GM18909 (cell line): Measurements from ENCODE around the gene KRT14.

Experiments used
- ATAC-seq: cut with Tn5 transposase; IDR thresholded peaks from one replicate; pipeline ENCODE4 v1.9.1; 2021; ENCODE audit warnings: mild to moderate bottlenecking; ENCODE audit not compliant: unreplicated experiment, poor library complexity

The KRT14 gene

DNA sequence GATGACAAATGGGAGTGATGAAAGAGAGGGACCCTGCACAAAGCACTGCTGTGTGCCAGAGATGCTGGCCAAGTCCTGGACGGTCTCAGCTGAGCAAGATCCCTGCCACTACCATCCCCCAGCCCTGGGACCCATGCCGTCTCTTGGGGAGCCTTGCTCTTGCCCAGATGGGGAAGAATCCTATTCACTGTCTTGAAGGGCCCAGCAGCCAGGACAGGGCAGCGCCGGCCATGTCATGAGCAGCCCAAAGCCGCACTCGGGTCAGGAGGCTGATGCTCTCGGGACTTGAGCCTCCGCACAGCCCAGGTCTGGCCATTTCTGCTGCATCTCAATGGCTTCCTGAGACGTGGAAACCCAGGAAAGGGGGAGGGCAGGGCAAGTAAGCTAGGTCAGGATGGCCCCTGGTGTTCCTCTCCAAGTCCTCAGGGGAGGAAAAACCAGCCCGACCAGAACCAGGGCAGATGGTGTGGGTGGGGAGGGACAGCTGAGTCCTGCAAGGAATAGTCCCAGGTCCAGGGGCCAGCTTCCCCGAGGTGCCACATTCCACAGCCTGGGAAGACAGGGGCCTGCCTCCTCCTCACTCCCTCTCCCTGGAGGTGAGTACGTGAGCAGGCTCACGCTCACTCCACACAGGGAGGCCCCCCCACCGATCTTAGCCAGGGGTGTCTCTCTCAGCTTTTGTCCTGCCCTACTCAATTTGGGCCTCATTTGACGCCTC lies 50.8 kb downstream of the KRT14 start:
- no peak for ATAC-seq

DNA sequence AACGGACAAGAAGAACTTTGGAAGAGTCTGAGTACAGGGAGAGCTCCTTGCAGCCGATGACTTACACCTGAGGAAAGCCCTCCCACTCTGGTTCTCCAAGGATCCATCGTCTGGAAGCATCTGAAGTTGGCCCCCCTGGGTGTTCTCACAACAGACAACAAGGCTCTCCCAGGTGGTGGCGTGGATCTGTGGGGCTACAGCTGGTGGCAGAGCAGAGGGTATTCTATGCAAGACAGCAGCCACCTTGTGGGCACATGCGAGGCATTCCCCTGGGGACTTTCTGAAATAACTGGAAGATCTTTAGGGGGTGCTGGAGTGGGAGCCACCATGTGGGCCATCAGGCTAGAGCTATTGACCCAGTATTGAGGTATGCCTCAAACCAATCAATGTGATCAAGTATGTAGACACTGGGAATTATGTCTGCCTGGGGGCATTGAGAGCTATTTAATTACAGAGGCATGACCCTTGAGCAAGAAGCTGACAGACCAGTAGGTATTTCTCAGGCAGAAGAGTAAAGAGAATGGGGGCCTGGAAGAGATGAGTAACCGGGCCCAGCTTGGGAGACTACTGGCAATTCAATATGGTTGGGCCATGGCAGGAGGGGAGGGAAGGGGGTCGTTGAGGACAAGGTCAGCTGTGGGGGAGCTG lies 51.7 kb downstream of the KRT14 start:
- ATAC-seq, result no peak

DNA sequence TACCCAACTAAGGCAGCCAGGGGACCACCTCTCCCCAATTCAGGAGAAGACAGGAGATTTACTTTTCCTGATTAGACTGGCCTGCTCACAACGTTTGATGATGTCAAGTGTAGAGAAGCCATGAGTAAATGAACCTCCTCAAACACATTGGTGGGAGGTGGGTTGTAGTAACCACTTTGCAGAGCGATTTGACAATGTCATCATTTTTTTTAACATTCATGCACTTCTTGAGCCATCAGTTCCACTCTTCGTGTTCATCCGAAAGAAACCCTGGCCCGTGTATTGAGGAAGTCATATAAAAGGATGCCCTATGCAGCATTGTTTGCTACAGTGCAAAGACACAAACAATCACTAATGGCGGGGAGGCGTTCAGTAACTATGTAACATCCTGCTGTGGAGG lies 53.1 kb downstream of the KRT14 start:
- ATAC-seq, result no peak

DNA sequence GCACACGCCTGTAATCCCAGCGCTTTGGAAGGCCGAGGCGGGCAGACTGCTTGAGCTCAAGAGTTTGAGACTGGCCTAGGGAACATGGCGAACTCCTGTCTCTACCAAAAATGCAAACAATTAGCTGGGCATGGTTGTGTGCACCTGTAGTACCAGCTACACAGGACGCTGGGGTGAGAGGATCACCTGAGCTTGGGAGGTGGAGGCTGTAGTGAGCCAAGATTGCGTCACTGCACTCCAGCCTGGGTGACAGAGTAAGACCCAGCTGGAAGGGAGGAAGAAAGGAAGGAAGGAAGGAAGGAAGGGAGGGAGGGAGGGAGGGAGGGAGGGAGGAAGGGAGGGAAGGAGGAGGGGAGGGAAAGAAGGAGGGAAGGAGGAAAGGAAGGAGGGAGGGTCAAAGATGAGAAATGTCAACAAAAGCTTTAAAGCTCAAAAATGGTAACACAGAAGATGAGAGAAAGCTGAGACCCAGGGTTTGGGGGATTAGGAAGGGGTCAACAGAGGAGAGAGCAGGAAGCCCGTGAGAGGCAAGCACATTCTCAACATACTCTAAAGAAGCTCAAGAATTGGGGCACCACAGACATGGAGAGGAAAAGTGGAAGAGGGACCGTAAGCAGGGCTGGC lies 53.6 kb downstream of the KRT14 start:
- ATAC-seq, result no peak
